IMR-90 (cell line): ENCODE measurements around the gene AMACR.

Source experiments
- CEBPB ChIP-seq: IDR thresholded peaks from 2 replicates; pipeline ENCODE4 v1.6.1; 2012; ENCODE audit warnings: low read depth, low read length, improper control_type of control experiment
- MAFK ChIP-seq: IDR thresholded peaks from 2 replicates; pipeline ENCODE4 v1.6.1; 2012; ENCODE audit warnings: low read depth, low read length, improper control_type of control experiment
- RFX5 ChIP-seq: IDR thresholded peaks from 2 replicates; pipeline ENCODE4 v1.8.0; 2012; ENCODE audit warnings: low read depth, mild to moderate bottlenecking, low read length, moderate library complexity
- TF ChIP-seq, protein P1 (sequence below): conservative IDR thresholded peaks from 2 replicates; pipeline ENCODE4 v1.5.1; 2012; ENCODE audit warnings: mild to moderate bottlenecking, low read depth, low read length, improper control_type of control experiment

DNA sequence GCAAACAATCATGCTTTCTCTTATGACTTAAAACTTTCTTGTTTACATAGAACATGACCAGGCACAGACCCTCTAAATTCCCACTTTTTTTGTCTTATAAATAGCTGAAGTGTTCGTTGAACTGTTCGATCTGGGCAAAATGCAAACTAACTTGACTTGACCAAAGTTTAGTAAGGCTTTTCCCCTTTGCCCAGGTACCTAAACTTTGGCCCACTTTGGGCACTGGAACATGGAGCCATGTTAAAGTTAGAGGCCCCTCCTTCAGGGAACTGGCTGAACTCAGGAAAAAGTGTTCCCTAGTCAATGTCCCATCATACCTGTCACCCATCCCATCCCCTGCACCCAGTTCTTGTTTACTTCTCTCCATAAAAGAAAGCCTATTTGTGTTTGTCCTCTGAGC, 9.4 kb upstream of the AMACR start:
- TF ChIP-seq MAFK, result no peak
- TF ChIP-seq, protein P1, sequence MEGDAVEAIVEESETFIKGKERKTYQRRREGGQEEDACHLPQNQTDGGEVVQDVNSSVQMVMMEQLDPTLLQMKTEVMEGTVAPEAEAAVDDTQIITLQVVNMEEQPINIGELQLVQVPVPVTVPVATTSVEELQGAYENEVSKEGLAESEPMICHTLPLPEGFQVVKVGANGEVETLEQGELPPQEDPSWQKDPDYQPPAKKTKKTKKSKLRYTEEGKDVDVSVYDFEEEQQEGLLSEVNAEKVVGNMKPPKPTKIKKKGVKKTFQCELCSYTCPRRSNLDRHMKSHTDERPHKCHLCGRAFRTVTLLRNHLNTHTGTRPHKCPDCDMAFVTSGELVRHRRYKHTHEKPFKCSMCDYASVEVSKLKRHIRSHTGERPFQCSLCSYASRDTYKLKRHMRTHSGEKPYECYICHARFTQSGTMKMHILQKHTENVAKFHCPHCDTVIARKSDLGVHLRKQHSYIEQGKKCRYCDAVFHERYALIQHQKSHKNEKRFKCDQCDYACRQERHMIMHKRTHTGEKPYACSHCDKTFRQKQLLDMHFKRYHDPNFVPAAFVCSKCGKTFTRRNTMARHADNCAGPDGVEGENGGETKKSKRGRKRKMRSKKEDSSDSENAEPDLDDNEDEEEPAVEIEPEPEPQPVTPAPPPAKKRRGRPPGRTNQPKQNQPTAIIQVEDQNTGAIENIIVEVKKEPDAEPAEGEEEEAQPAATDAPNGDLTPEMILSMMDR, result no peak
- no peak for TF ChIP-seq CEBPB
- no peak for TF ChIP-seq RFX5
